ENCODE data around the gene SCN1B. TPM values are rescaled to one million over a fixed set of nuclear protein-coding genes. Genes with fewer than 3 reads are reported as not detected.

SCN1B gene
- total RNA-seq, 3 donors from 2014 or later: 1.6 to 8.8 (median 3.5) TPM

- DNase-seq (peak; percentile 86 to 97 (median 91)), ATAC-seq (peak; percentile 95)
- intact Hi-C loops (cut with DNase I, micrococcal nuclease): no loop called here
Observed at GRCh38 chr19:35066691-35067563, 36.7 kb downstream of the SCN1B start.

DNA sequence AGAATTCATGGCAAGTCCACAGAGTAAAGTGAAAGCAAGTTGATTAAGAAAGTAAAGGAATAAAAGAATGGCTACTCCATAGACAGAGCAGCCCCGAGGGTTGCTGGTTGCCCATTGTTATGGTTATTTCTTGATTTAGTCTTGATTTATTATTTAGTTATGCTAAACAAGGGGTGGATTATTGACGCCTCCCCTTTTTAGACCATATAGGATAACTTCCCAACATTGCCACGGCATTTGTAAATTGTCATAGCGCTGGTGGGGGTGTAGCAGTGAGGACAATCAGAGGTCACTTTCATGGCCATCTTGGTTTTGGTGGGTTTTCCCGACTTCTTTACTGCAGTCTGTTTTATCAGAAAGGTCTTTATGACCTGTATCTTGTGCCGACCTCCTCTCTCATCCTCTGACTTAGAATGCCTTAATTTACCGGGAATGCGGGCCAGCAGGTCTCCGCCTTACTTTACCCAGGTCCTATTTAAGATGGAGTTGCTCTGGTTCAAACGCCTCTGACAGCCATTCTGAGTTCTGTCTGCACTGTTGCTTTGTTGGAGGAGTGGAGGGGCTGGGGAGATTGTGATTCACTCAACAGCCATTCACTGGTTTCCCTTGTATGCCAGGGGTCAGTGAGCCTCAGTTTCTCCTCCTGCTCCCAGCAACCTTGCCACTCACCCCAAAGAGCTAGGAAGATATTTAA is 38.8 kb downstream of the SCN1B start:
- H3K4me3 ChIP-seq: no peak overlapping the region
- peaks cover 7% of the 10 kb centered on the region for H3K9me3 ChIP-seq
- H3K4me1 ChIP-seq (ENCODE audit: low read depth): no peaks in the 10 kb centered on the region
- intact Hi-C loops (cut with DNase I, micrococcal nuclease): no loop called here
- TF ChIP-seq, protein P1, sequence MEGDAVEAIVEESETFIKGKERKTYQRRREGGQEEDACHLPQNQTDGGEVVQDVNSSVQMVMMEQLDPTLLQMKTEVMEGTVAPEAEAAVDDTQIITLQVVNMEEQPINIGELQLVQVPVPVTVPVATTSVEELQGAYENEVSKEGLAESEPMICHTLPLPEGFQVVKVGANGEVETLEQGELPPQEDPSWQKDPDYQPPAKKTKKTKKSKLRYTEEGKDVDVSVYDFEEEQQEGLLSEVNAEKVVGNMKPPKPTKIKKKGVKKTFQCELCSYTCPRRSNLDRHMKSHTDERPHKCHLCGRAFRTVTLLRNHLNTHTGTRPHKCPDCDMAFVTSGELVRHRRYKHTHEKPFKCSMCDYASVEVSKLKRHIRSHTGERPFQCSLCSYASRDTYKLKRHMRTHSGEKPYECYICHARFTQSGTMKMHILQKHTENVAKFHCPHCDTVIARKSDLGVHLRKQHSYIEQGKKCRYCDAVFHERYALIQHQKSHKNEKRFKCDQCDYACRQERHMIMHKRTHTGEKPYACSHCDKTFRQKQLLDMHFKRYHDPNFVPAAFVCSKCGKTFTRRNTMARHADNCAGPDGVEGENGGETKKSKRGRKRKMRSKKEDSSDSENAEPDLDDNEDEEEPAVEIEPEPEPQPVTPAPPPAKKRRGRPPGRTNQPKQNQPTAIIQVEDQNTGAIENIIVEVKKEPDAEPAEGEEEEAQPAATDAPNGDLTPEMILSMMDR (IDR thresholded peaks at IDR 0.05): no peak
- no peaks in the 10 kb centered on the region for H3K36me3 ChIP-seq (ENCODE audit: low read depth)
- DNase-seq (no peak), ATAC-seq (no peak)

More at GRCh38 chr19:35066691-35067563, 36.7 kb downstream of the SCN1B start:
- TF ChIP-seq, protein P1 (IDR thresholded peaks at IDR 0.05): peak; percentile 85
- H3K9me3 ChIP-seq: peaks cover 7% of the 10 kb centered on the region
- H3K36me3 ChIP-seq (ENCODE audit: low read depth): no peaks in the 10 kb centered on the region
- H3K4me3 ChIP-seq: no peak overlapping the region
- H3K4me1 ChIP-seq (ENCODE audit: low read depth): no peaks in the 10 kb centered on the region

DNA sequence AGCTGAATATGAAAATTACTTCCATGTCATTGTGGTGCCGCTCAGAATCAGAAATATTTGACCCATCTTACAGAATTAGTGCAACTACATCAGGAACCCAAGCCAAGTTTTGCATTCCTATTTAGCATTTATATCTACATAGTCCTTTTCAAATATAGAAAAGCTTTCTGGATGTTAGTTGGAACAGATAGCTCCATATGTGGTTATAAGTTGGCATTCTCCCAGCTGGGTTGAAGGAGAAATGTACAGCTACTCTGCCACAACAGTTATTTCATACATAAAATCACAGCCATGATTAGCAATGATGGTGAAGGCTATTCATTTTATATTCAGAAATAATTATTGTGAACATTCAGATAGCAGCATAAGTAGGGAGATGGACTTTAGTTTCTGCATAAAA is 39.4 kb downstream of the SCN1B start:
- ATAC-seq (no peak), DNase-seq (no peak)
- intact Hi-C loops (cut with DNase I, micrococcal nuclease): no loop called here
- no peaks in the 10 kb centered on the region for H3K36me3 ChIP-seq (ENCODE audit: low read depth)
- H3K4me3 ChIP-seq: no peak overlapping the region
- H3K9me3 ChIP-seq: peaks cover 7% of the 10 kb centered on the region
- TF ChIP-seq, protein P1 (IDR thresholded peaks at IDR 0.05): no peak
- no peaks in the 10 kb centered on the region for H3K4me1 ChIP-seq (ENCODE audit: low read depth)

- Histone ChIP-seq H3K4me3 (no peak overlapping the region), H3K36me3 (ENCODE audit: low read depth) (no peaks in the 10 kb centered on the region), H3K4me1 (ENCODE audit: low read depth) (no peaks in the 10 kb centered on the region), H3K9me3 (peaks cover 7% of the 10 kb centered on the region)
- DNase-seq (no peak), ATAC-seq (no peak)
- intact Hi-C loops (cut with DNase I, micrococcal nuclease): no loop called here
- TF ChIP-seq, protein P1 (IDR thresholded peaks at IDR 0.05): no peak
Observed at GRCh38 chr19:35070471-35070870, 40.2 kb downstream of the SCN1B start.

DNA sequence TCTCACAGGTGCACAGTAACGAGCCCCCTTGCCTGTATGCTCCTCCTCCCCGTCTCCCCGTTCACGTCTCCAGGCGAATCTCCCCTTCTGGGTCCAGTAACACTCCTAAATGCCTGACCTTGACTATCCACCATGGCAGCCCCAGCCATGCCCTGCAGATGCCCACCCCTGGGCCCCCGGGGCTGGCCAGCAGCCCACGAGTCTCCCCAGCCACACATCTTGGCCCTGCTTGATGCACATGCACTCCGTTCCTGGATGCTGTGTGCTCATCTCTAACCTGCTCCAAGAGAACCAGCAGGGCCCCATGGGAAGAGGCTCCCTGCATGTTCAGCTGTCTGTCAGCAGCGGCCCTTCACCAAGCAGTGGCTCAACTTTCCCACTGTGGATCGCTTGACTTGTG is 43.2 kb downstream of the SCN1B start:
- Histone ChIP-seq H3K4me3 (no peak overlapping the region), H3K4me1 (ENCODE audit: low read depth) (no peaks in the 10 kb centered on the region), H3K9me3 (peaks cover 7% of the 10 kb centered on the region), H3K36me3 (ENCODE audit: low read depth) (no peaks in the 10 kb centered on the region)
- ATAC-seq (no peak), DNase-seq (no peak)
- intact Hi-C loops (cut with DNase I, micrococcal nuclease): no loop called here
- TF ChIP-seq, protein P1 (IDR thresholded peaks at IDR 0.05): no peak
